K562 (cell line): ENCODE data around the gene NFYC. TPM values are rescaled to one million over a fixed set of nuclear protein-coding genes. Genes with fewer than 3 reads are reported as not detected.

Source experiments
- BHLHE40 ChIP-seq: IDR thresholded peaks from 2 replicates; pipeline ENCODE4 v1.6.1; 2011; ENCODE audit warnings: low read length, improper control_type of control experiment
- CCNT2 ChIP-seq: IDR thresholded peaks from 2 replicates; pipeline ENCODE4 v1.6.1; 2011; ENCODE audit warnings: borderline replicate concordance, low read depth, mild to moderate bottlenecking, moderate library complexity, mixed read lengths, low read length; ENCODE audit not compliant: insufficient read length; ENCODE audit errors: extremely low read depth
- DPF2 ChIP-seq: fragments of 450-650 bp; IDR thresholded peaks from 2 replicates; pipeline ENCODE4 v1.6.1; 2016
- ELF1 ChIP-seq: fragments of 200-800 bp; sonication (Bioruptor generic); IDR thresholded peaks from 2 replicates; pipeline ENCODE4 v1.6.1; 2016; ENCODE audit warnings: missing genetic modification characterization, missing compliant biosample characterization
- ESRRA ChIP-seq: fragments of 450-650 bp; IDR thresholded peaks from 2 replicates; pipeline ENCODE4 v1.6.1; 2014; ENCODE audit warnings: low read depth, mild to moderate bottlenecking, moderate library complexity, borderline replicate concordance
- GTF2A2 ChIP-seq: IDR thresholded peaks from 2 replicates; pipeline ENCODE4 v1.6.1; 2016; ENCODE audit warnings: mild to moderate bottlenecking, missing genetic modification characterization, missing compliant biosample characterization
- HMGN3 ChIP-seq: IDR thresholded peaks from 2 replicates; pipeline ENCODE4 v1.6.1; 2011; ENCODE audit warnings: borderline replicate concordance, low read depth, mild to moderate bottlenecking, mixed read lengths, low read length; ENCODE audit not compliant: insufficient read length; ENCODE audit errors: extremely low read depth
- ILF3 ChIP-seq: fragments of 450-650 bp; IDR thresholded peaks from 2 replicates; pipeline ENCODE4 v1.6.1; 2018; ENCODE audit warnings: antibody characterized with exemption, mild to moderate bottlenecking, moderate library complexity, borderline replicate concordance
- KDM4B ChIP-seq, 2 experiments: fragments of 450-650 bp in 1 of 2; sonication (generic) in 1 of 2; IDR thresholded peaks; 2 replicates each; pipeline ENCODE4 v1.6.1; 2016 to 2017; ENCODE audit warnings: borderline replicate concordance in 2 of 2, antibody characterized with exemption in 1 of 2, low read depth in 1 of 2, mild to moderate bottlenecking in 1 of 2
- PHF20 ChIP-seq: fragments of 450-650 bp; IDR thresholded peaks from 2 replicates; pipeline ENCODE4 v1.6.1; 2018; ENCODE audit not compliant: partially characterized antibody
- PTBP1 ChIP-seq: fragments of 200-400 bp; formaldehyde crosslinking; IDR thresholded peaks from 2 replicates; pipeline ENCODE4 v1.6.1; 2017; ENCODE audit warnings: low read depth, low read length
- RCOR1 ChIP-seq, 2 experiments: IDR thresholded peaks; 2 replicates each; pipeline ENCODE4 v1.6.1; 2012; ENCODE audit warnings: low read depth in 2 of 2, low read length in 2 of 2, borderline replicate concordance in 1 of 2, improper control_type of control experiment in 1 of 2
- SMAD2 ChIP-seq: fragments of 150-350 bp; IDR thresholded peaks from 2 replicates; pipeline ENCODE4 v1.6.1; 2014; ENCODE audit warnings: low read depth, mild to moderate bottlenecking, low read length
- SOX6 ChIP-seq: fragments of 450-650 bp; IDR thresholded peaks from 2 replicates; pipeline ENCODE4 v1.6.1; 2014; ENCODE audit warnings: mild to moderate bottlenecking
- TEAD4 ChIP-seq, 2 experiments: sonication (generic) in 1 of 2; formaldehyde crosslinking in 1 of 2; IDR thresholded peaks; 2 replicates each; pipeline versions ENCODE4 v1.6.1 to v1.8.0; 2012 to 2022; ENCODE audit warnings: borderline replicate concordance in 1 of 2, inconsistent platforms in 1 of 2, low read length in 1 of 2, mild to moderate bottlenecking in 1 of 2, missing genetic modification reagents in 1 of 2
- THRAP3 ChIP-seq: fragments of 450-650 bp; IDR thresholded peaks from 2 replicates; pipeline ENCODE4 v1.6.1; 2016; ENCODE audit warnings: mild to moderate bottlenecking, inconsistent platforms, borderline replicate concordance
- ZNF133 ChIP-seq: fragments of 250-450 bp; sonication (Bioruptor Pico); IDR thresholded peaks from 2 replicates; pipeline ENCODE4 v1.4.0; 2020; ENCODE audit warnings: mild to moderate bottlenecking
- ZNF184 ChIP-seq: sonication (generic); formaldehyde crosslinking; IDR thresholded peaks from 2 replicates; pipeline ENCODE4 v1.5.0; 2020; ENCODE audit warnings: missing genetic modification reagents
- ZNF224 ChIP-seq: sonication (generic); formaldehyde crosslinking; IDR thresholded peaks from 2 replicates; pipeline ENCODE4 v1.8.0; 2022; ENCODE audit warnings: mild to moderate bottlenecking, missing genetic modification reagents
- ZNF23 ChIP-seq: fragments of 250-450 bp; sonication (Bioruptor Pico); IDR thresholded peaks from 2 replicates; pipeline ENCODE4 v1.4.0; 2020; ENCODE audit warnings: mild to moderate bottlenecking
- ZNF696 ChIP-seq: fragments of 250-450 bp; sonication (Bioruptor Pico); conservative IDR thresholded peaks from 2 replicates; pipeline ENCODE4 v1.4.0; 2020; ENCODE audit warnings: mild to moderate bottlenecking, moderate library complexity
- ZNF79 ChIP-seq: fragments of 250-450 bp; sonication (Bioruptor Pico); IDR thresholded peaks from 2 replicates; pipeline ENCODE4 v1.4.0; 2020; ENCODE audit warnings: low read depth, mild to moderate bottlenecking, moderate library complexity
- ZZZ3 ChIP-seq: fragments of 450-650 bp; IDR thresholded peaks from 2 replicates; pipeline ENCODE4 v1.6.1; 2016; ENCODE audit warnings: antibody characterized with exemption, mild to moderate bottlenecking, moderate library complexity
- polyA plus RNA-seq, 8 experiments: library from polyadenylated mRNA; depleted of rRNA in 4 of 8; stranded (reverse) in 5 of 8; unstranded in 3 of 8; fragments of >200 nt; fragmentation: Nextera tagmentation in 2 of 8; fragmentation: Illumina TruSeq in 1 of 8; extraction: Ambion mirVana in 2 of 8; extraction: Trizol in 1 of 8; gene quantifications; 2 replicates each; pipeline versions ENCODE4 v1.2.1 to v1.2.3, GENCODE V29; 2011 to 2014; ENCODE audit warnings: inconsistent platforms in 1 of 8, missing spikeins in 1 of 8
- total RNA-seq, 7 experiments: library from RNA; depleted of rRNA in 6 of 7; stranded (reverse); fragments of >200 nt in 6 of 7; fragmentation: Illumina TruSeq in 2 of 7; extraction: Trizol in 2 of 7; gene quantifications; 2 replicates each; pipeline versions ENCODE4 v1.2.1 to v1.2.3, GENCODE V29; 2011 to 2021; ENCODE audit warnings: low replicate concordance in 1 of 7
- TF ChIP-seq, protein P1 (sequence below), 2 experiments: IDR thresholded peaks in 1 of 2; conservative IDR thresholded peaks in 1 of 2; 2 replicates each; pipeline ENCODE4 v1.6.1; 2016; ENCODE audit warnings: low read depth in 2 of 2, mild to moderate bottlenecking in 1 of 2, missing compliant biosample characterization in 1 of 2, missing genetic modification characterization in 1 of 2, moderate library complexity in 1 of 2
- TF ChIP-seq, protein P2 (sequence below): sonication (generic); formaldehyde crosslinking; IDR thresholded peaks from 2 replicates; pipeline ENCODE4 v1.9.0; 2022; ENCODE audit warnings: mild to moderate bottlenecking, missing genetic modification reagents
- TF ChIP-seq, protein P3 (sequence below): fragments of 250-450 bp; sonication (Bioruptor Pico); IDR thresholded peaks from 2 replicates; pipeline ENCODE4 v1.5.0; 2021

Gene NFYC
- total and polyA plus RNA-seq, 9 of the 15 experiments (the other 6 are each of a cell fraction or from before 2014, with no cell fraction given), result 4.8 to 59.8 (median 41.1) TPM

DNA sequence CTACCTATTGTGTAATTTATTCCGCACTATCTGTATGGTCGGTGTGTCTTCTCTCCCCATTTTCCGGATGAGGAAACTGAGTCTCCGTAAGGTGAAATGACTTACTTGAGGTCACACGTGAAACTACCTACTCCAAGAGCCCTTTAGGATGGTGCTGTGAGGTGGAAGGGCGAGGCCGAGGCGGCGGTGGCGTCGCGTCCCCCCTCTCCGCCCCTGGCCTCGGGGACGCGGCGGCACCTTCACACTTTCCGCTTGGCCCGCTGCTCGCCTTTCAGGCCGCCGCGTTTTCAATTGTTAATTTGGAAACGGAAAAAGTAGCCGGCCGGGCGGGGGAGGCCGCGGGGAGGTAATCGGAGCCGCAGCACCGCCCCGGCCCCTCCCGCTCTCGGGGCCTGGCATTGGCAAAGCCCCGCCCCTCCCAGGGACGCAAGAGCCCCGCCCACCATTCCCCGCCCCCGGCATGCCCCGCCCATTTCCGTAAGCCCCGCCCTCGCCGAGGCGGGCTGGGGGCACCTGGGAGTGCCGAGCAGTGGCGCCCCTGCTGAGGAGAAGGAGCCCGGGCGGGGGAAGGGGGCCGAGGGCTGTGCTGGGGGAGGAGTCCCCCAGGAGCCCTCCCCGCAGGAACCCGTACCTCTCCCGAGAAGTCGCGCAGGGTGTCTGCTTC, 110.7 kb downstream of the NFYC start (continued):
- TF ChIP-seq, protein P1, sequence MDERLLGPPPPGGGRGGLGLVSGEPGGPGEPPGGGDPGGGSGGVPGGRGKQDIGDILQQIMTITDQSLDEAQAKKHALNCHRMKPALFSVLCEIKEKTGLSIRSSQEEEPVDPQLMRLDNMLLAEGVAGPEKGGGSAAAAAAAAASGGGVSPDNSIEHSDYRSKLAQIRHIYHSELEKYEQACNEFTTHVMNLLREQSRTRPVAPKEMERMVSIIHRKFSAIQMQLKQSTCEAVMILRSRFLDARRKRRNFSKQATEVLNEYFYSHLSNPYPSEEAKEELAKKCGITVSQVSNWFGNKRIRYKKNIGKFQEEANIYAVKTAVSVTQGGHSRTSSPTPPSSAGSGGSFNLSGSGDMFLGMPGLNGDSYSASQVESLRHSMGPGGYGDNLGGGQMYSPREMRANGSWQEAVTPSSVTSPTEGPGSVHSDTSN (CRISPR knock-in tag; IDR thresholded peaks at IDR 0.05; ENCODE audit: low read depth), result no peak
- TF ChIP-seq, protein P1 (tag; conservative IDR thresholded peaks at IDR 0.05; ENCODE audit: low read depth), result no peak
- TF ChIP-seq SOX6, result peak; percentile 68
- TF ChIP-seq SMAD2, result no peak
- TF ChIP-seq ILF3, result no peak
- TF ChIP-seq, protein P2, sequence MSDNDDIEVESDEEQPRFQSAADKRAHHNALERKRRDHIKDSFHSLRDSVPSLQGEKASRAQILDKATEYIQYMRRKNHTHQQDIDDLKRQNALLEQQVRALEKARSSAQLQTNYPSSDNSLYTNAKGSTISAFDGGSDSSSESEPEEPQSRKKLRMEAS (CRISPR knock-in tag), result peak; percentile 62
- TF ChIP-seq ESRRA, result peak; percentile 100
- no peak for TF ChIP-seq ZNF79 (CRISPR knock-in tag)
- TF ChIP-seq HMGN3, result peak; percentile 56
- TF ChIP-seq ZNF133, result no peak
- no peak for TF ChIP-seq ZNF696
- no peak for TF ChIP-seq ZZZ3
- peak; percentile 44; the same call in 1 of the 2 replicates for TF ChIP-seq ELF1 (tag)
- no peak; the same call in 1 of the 2 replicates for TF ChIP-seq BHLHE40
- peak; percentile 56; the same call in 1 of the 2 replicates for TF ChIP-seq DPF2
- TF ChIP-seq GTF2A2, result no peak
- TF ChIP-seq ZNF224, result no peak
- TF ChIP-seq, protein P3, sequence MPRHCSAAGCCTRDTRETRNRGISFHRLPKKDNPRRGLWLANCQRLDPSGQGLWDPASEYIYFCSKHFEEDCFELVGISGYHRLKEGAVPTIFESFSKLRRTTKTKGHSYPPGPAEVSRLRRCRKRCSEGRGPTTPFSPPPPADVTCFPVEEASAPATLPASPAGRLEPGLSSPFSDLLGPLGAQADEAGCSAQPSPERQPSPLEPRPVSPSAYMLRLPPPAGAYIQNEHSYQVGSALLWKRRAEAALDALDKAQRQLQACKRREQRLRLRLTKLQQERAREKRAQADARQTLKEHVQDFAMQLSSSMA, result no peak
- no peak for TF ChIP-seq KDM4B (IDR thresholded peaks at IDR 0.05; ENCODE audit: borderline replicate concordance in 2 of 2, low read depth in 1 of 2)
- TF ChIP-seq ZNF23 (CRISPR knock-in tag), result no peak
- peak; percentile 75 for TF ChIP-seq PTBP1
- TF ChIP-seq THRAP3, result no peak
- TF ChIP-seq PHF20, result peak; percentile 82
- TF ChIP-seq CCNT2, result peak; percentile 72
- no peak for TF ChIP-seq ZNF184 (CRISPR knock-in tag)
- peak; percentile 78 to 98 for TF ChIP-seq RCOR1 (IDR thresholded peaks at IDR 0.05; ENCODE audit: borderline replicate concordance in 1 of 2, low read depth in 2 of 2, low read length in 2 of 2)
- TF ChIP-seq TEAD4 (IDR thresholded peaks at IDR 0.05; ENCODE audit: low read length), result 0 out of 2 replicates have a peak, but pooled peaks have one; percentile 22
- no peak for TF ChIP-seq TEAD4 (CRISPR knock-in tag; IDR thresholded peaks at IDR 0.05; ENCODE audit: borderline replicate concordance)
